ENCODE measurements around the gene FBXW10B. TPM values are rescaled to one million over a fixed set of nuclear protein-coding genes. Genes with fewer than 3 reads are reported as not detected.
"Not testable (repeated sequence)": the region's sequence is repeated elsewhere in the genome, so short reads cannot be mapped to it uniquely, and the experiment has no call there.

Gene FBXW10B
- total RNA-seq, 2 donors from 2014 or later, result 0.35 TPM; not detected in 1

DNA sequence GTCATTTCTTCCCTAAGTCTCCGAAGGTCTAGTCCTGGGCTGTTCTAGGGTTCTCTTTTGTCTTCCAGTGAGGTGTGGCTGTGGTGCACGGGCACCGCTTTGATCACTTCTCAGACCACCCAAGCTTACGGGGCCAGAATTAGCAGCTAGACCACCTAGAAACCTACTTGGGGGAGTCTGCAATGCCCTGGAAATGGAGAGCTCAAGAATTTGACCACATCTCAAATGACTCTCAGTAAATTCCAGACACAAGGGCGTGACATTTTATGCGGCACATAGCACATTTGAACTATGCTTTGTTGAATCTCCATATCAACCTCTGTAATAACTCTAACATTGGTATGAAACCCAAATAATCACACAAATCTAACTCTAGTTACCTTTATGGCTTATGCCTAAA, 39.7 kb upstream of the FBXW10B start:
- Histone ChIP-seq H3K4me1 (ENCODE audit: control insufficient read depth in 1 of 2, low read depth in 2 of 2) (no peaks in the 10 kb centered on the region), H3K27ac (no peak overlapping the region), H3K36me3 (no peaks in the 10 kb centered on the region), H3K4me3 (no peak overlapping the region), H3K9me3 (no peaks in the 10 kb centered on the region), H3K27me3 (replicated peaks; ENCODE audit: insufficient read depth) (no peaks in the 10 kb centered on the region)
- DNase-seq (ENCODE audit: low spot score), result no peak
- no peak for ATAC-seq (ENCODE audit: insufficient number of reproducible peaks, low FRiP score, low read depth)
- TF ChIP-seq, protein P1, sequence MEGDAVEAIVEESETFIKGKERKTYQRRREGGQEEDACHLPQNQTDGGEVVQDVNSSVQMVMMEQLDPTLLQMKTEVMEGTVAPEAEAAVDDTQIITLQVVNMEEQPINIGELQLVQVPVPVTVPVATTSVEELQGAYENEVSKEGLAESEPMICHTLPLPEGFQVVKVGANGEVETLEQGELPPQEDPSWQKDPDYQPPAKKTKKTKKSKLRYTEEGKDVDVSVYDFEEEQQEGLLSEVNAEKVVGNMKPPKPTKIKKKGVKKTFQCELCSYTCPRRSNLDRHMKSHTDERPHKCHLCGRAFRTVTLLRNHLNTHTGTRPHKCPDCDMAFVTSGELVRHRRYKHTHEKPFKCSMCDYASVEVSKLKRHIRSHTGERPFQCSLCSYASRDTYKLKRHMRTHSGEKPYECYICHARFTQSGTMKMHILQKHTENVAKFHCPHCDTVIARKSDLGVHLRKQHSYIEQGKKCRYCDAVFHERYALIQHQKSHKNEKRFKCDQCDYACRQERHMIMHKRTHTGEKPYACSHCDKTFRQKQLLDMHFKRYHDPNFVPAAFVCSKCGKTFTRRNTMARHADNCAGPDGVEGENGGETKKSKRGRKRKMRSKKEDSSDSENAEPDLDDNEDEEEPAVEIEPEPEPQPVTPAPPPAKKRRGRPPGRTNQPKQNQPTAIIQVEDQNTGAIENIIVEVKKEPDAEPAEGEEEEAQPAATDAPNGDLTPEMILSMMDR (IDR thresholded peaks at IDR 0.05), result no peak

DNA sequence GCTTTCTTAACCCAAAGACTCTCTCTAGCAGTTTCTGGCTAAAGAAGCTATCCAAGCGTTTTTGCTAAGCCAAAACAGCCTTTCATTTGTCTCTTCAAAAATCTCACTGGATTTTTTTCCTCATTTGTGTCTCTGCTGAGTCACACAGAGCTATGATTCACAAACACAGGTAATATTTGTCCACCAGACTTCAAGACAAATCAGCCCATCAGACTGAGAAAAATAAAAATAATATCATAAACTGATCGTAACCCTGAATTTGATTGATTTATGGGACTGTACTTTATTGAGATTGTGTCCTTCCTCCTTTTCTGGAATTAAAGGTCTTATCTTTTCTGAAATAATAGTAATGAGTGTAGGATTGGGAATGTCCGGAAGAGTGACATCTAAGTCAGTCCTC, 38.8 kb upstream of the FBXW10B start:
- DNase-seq (ENCODE audit: low spot score), result no peak
- TF ChIP-seq, protein P1 (IDR thresholded peaks at IDR 0.05), result no peak
- no peaks in the 10 kb centered on the region for H3K4me1 ChIP-seq (ENCODE audit: control insufficient read depth in 1 of 2, low read depth in 2 of 2)
- H3K36me3 ChIP-seq, result no peaks in the 10 kb centered on the region
- H3K4me3 ChIP-seq, result no peak overlapping the region
- no peak for ATAC-seq (ENCODE audit: insufficient number of reproducible peaks, low FRiP score, low read depth)
- no peak overlapping the region for H3K27ac ChIP-seq
- H3K27me3 ChIP-seq (replicated peaks; ENCODE audit: insufficient read depth), result no peaks in the 10 kb centered on the region
- H3K9me3 ChIP-seq, result no peaks in the 10 kb centered on the region

- H3K9me3 ChIP-seq, result no peaks in the 10 kb centered on the region
- no peak for DNase-seq (ENCODE audit: low spot score)
- H3K36me3 ChIP-seq, result no peaks in the 10 kb centered on the region
- no peaks in the 10 kb centered on the region for H3K27me3 ChIP-seq (replicated peaks; ENCODE audit: insufficient read depth)
- H3K4me3 ChIP-seq, result no peak overlapping the region
- no peak overlapping the region for H3K27ac ChIP-seq
- ATAC-seq (ENCODE audit: insufficient number of reproducible peaks, low FRiP score, low read depth), result no peak
- no peaks in the 10 kb centered on the region for H3K4me1 ChIP-seq (ENCODE audit: control insufficient read depth in 1 of 2, low read depth in 2 of 2)
- TF ChIP-seq, protein P1 (IDR thresholded peaks at IDR 0.05), result no peak
Measured at GRCh38 chr17:15657868-15658267, 38.4 kb upstream of the FBXW10B start.

DNA sequence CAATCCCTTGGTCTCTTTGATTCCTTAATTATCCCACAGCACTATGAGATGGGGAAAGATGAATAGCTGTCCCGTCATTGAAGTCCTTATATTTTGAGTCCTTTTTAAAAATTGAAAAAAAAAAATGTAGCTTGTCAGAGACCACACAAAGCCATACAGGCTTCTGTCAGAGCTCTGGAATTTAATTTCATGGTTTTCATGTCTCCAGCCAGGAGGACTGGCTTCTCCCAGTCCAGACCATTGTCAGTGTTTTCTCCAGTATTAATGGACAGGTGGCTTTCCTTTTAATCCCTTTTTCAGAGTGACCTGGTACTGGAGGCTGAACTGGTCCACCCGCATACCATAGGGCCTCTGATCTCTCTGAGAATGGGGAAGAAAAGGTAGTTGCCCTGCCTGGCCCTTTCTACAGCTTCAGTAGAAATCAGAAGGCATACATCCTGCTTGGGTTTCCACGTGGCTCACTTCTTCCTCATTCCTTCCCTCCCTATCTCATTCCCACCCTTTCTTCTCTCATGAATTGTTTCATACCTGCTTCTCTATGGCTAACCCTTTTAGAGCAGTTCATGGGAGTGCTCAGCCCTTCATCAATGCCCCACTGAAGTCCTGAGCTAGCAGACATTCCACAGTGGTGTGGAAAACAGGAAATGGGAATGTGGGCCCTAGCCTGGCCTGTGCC, 35.5 kb upstream of the FBXW10B start:
- no peak overlapping the region for H3K27ac ChIP-seq
- no peaks in the 10 kb centered on the region for H3K9me3 ChIP-seq
- H3K36me3 ChIP-seq, result no peaks in the 10 kb centered on the region
- no peak for DNase-seq (ENCODE audit: low spot score)
- no peak for ATAC-seq (ENCODE audit: insufficient number of reproducible peaks, low FRiP score, low read depth)
- no peak overlapping the region for H3K4me3 ChIP-seq
- TF ChIP-seq, protein P1 (IDR thresholded peaks at IDR 0.05), result no peak
- H3K4me1 ChIP-seq (ENCODE audit: control insufficient read depth in 1 of 2, low read depth in 2 of 2), result peaks cover 4 to 13% of the 10 kb centered on the region in 2 donors
- no peaks in the 10 kb centered on the region for H3K27me3 ChIP-seq (replicated peaks; ENCODE audit: insufficient read depth)

- H3K27ac ChIP-seq; DNase-seq (ENCODE audit: low spot score); H3K36me3 ChIP-seq; H3K4me3 ChIP-seq; H3K9me3 ChIP-seq; ATAC-seq (ENCODE audit: insufficient number of reproducible peaks, low FRiP score, low read depth); H3K27me3 ChIP-seq (replicated peaks; ENCODE audit: insufficient read depth): not testable (repeated sequence)
- H3K4me1 ChIP-seq (ENCODE audit: control insufficient read depth in 1 of 2, low read depth in 2 of 2), result peaks cover 9 to 19% of the 10 kb centered on the region in 2 donors
Measured at GRCh38 chr17:15654401-15654800, 34.9 kb upstream of the FBXW10B start.

- TF ChIP-seq, protein P1 (IDR thresholded peaks at IDR 0.05), result no peak
- no peaks in the 10 kb centered on the region for H3K36me3 ChIP-seq
- DNase-seq (ENCODE audit: low spot score), result no peak
- no peak overlapping the region for H3K4me3 ChIP-seq
- H3K27me3 ChIP-seq (replicated peaks; ENCODE audit: insufficient read depth), result no peaks in the 10 kb centered on the region
- no peaks in the 10 kb centered on the region for H3K9me3 ChIP-seq
- H3K27ac ChIP-seq, result no peak overlapping the region
- H3K4me1 ChIP-seq (ENCODE audit: control insufficient read depth in 1 of 2, low read depth in 2 of 2), result peaks cover 9 to 30% of the 10 kb centered on the region in 2 donors
- no peak for ATAC-seq (ENCODE audit: insufficient number of reproducible peaks, low FRiP score, low read depth)
Measured at GRCh38 chr17:15652960-15653359, 33.5 kb upstream of the FBXW10B start.

All from thoracic aorta (tissue), 2 donors.